GM19328 (cell line): Measurements from ENCODE around the gene RALGDS.
"Not testable (repeated sequence)": the region's sequence is repeated elsewhere in the genome, so short reads cannot be mapped to it uniquely, and the experiment has no call there.

Experiments used
- ATAC-seq: cut with Tn5 transposase; IDR thresholded peaks from one replicate; pipeline ENCODE4 v1.9.1; 2021; ENCODE audit warnings: mild to moderate bottlenecking, moderate library complexity; ENCODE audit not compliant: unreplicated experiment

RALGDS gene

DNA sequence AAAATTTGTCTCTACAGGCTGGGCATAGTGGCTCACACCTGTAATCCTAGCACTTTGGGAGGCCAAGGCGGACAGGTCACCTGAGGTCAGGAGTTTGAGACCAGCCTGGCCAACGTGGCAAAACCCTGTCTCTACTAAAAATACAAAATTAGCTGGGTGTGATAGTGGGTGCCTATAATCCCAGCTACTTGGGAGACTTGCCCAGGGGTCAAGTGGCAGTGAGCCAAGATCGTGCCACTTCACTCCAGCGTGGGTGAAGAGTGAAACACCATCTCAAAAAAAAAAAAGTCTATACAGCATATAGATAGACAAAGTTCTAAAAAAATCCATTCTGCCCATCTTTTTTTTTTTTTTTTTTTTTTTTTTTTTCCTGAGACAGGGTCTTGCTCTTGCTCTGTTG, 26.7 kb downstream of the RALGDS start:
- ATAC-seq = not testable (repeated sequence)

DNA sequence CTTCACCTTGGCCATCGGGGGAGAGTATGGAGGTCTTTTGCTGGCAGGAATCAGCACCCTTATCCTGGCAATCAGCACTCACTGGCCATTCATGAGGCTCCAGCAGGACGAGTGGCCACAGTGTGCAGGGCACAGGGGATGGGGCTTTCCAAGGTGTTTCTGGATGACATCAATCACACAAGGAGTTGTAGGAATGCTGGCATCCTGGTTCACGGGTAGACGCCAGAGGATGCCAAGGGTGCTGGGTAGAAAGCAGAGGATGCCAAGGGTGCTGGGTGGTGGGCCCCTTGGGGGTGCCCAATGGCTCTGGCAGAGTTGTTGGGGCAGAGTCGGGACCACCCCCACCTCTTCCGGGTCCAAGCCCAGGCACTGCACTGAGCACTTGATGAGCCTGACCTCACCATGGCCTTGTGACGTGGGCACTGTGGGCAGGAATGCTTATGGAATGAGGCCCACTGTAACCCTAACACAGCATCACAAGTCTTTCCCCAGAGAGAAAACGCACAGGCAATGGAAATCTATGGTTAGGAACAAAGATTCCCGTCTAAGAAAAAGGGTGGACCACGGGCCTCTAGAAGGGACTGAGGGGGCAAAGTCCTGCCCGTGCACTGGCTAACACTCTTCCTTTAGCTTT, 30.2 kb downstream of the RALGDS start:
- ATAC-seq = no peak

DNA sequence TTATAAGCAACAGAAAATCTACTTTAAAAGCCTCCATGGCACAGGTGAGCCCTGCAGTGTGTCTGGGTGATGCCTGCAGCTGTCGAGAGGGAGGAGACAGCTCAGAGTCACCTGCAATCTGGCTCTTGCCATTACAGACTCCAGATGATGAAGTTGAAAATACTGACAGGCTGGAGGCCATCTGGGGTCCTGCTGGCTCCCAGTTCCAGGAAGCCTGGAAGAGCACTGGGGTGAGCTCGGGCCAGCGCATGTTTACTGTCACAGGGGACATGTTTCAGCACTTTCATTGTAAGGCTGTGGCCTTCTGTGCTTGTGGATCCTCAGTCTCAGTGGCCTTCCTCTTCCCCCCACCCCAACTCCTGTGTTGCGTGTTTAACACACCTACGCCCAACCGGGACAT, 30.9 kb downstream of the RALGDS start:
- ATAC-seq = no peak

- ATAC-seq = no peak
These were observed 31.8 kb downstream of the RALGDS start for GRCh38 chr9:133089271-133089671.

DNA sequence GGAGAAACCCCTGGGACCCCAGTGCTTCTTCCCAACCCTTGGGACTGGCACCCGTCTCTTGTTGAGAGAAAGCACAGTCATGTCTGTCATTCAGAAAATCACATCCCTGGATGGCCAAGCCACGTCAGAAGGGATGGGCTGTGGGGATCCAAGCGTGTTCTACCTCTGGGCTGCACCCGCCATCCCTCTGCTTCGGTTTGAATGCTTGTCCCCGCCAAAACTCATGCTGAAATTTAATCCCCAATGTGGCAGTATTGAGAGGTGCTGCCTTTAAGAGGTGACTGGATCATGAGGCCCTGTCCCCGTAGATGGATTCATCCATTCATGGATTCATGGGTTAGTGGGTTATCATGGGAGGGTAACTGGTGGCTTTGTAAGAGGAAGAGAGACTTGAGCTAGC, 32.3 kb downstream of the RALGDS start:
- ATAC-seq = no peak

DNA sequence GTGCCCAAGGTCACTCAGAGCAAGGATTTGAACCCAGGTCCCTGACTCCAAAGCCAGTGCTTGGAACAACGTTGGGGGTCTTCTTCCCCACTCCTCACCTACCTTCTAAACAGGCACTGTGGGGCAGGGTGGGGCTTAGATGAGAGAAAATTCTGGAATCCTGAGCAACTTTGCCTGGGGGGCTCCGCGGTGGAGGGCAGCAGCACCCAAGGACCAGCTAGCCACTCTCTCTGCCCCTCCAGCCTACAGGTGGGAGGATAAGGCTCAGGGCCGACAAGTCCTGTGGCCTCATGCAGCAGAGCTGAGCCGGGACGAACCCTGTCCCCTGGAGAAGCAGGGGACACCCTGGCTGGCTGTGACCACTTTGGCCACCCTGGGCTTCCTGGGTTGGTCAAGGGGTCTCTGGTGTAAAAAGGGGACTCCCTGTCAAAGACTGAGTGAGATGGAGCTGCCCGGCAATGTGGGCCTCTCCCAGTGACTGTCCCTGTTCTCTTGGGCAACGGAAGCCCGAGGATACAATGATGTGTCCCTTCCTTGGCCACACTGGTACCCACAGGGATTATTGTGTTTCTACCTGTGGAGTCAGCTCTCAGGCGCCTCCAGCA, 32.8 kb downstream of the RALGDS start:
- no peak for ATAC-seq

DNA sequence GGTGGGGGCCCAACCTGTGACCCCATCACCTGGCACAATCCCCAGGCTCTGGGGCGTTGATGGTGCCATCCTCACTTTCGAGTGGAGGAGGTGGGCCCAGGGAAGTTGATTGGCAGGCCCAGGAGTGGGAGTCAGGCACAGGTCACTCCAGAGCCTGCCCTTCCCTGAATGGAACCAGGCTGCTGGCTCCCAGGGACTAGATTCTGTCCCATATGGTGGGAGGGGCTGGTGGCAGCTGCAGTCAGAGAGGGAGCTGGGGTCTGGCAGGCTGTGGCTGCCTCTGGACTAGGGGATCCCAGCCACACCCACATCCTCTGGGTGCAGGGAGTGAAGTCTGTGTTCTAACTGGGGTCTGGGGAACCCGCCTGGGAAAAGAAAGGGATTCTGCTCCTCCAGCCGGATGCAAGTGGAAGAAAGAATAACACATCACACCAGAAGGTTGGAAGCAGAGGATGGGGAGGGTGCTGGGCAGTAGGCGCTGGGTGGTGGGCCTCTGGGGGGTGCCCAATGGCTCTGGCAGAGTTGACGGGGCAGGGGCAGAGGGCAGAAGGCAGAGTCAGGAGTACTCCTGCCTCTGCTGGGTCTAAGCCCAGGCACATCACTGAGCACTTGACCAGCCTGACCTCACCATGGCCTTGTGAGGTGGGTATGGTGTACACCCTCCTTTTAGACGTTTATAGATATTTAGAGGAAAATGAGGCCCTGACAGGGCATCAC, 33.5 kb downstream of the RALGDS start:
- no peak for ATAC-seq

DNA sequence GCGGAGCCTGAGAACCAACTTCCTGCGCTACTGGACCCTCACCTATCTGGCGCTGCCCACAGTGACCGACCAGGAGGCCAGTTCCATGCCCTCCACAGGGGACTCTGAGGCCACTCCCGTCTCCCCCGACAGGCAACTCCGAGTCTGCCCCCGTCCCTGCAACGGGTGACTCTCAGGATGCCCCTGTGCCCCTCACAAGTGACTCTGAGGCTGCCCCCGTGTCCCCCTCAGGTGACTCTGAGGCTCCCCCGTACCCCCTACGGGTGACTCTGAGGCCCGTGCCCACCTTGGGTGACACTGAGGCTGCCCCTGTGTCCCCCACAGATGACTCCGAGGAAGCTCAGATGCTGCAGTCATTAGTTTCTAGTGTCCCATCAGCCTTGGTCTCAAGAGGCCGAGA, 34.1 kb downstream of the RALGDS start:
- ATAC-seq = no peak

DNA sequence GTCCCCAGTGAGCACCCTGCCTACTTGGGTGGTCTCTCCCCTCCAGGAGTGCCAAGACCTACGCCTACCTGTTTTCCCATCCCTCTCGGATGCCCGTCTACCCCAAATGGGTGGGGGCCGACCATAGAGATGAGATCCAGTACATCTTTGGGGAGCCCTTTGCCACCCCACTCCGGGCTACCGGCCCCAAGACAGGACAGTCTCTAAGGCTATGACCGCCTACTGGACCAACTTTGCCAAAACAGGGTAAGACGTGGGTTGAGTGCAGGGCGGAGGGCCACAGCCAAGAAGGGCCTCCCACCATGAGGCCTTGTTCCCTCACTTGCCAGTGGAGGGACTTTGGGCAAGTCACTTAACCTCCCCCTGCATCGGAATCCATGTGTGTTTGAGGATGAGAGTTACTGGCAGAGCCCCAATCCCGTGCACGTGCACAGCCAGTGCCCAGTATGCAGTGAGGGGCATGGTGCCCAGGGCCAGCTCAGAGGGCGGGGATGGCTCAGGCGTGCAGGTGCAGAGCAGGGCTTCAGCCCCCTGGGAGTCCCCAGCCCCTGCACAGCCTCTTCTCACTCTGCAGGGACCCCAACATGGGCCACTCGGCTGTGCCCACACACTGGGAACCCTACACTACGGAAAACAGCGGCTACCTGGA, 34.7 kb downstream of the RALGDS start:
- not testable (repeated sequence) for ATAC-seq

DNA sequence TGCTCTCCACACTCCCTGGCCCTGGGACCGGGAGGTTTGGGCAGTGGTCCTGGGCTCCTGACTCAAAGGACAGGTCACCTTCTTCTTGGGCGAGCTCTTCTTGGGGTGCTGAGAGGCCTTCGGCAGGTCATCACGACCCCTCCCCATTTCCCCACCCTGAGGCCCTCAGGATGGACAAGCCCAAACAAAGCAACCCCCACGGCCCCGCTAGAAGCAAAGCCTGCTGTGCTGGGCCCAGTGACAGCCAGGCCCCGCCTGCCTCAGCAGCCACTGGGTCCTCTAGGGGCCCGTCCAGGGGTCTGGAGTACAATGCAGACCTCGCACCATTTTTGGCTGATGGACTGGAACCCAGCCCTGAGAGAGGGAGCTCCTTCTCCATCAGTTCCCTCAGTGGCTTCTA, 37.4 kb downstream of the RALGDS start:
- not testable (repeated sequence) for ATAC-seq

GRCh38 chr9:133081957-133082644, 38.9 kb downstream of the RALGDS start:
- ATAC-seq = not testable (repeated sequence)

DNA sequence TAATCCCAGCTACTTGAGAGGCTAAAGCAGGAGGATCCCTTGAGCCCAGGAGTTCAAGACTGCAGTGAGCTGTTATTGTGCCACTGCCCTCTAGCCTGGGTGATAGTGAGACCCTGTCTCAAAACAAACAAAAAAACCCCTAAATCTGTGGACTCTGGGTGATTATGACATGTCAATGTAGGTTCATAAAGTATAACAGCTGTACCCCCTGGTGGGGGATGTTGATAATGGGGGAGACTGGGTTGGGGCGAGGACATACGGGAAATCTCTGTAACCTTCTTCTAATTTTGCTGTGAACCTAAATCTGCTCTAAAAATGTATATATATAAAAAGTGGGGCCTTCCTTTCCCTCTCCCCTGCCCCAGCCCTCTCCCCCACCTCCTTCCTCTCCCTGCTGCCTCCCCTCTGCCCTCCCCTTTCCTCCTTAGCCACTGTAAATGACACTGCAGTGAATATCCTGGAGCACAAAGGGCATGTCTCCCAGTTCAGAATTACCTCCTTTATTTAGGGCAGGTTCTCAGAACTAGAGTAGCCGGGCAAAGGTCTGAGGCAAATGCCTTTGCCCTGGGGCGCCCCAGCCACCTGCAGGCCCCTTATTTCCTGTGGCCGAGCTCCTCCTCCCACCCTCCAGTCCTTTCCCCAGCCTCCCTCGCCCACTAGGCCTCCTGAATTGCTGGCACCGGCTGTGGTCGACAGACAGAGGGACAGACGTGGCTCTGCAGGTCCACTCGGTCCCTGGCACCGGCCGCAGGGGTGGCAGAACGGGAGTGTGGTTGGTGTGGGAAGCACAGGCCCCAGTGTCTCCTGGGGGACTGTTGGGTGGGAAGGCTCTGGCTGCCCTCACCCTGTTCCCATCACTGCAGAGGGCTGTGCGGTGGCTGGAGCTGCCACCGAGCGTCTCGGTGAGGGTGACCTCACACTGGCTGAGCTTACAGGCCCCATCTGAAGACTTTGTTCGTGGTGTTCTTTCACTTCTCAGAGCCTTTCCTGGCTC, 40.0 kb downstream of the RALGDS start:
- not testable (repeated sequence) for ATAC-seq

DNA sequence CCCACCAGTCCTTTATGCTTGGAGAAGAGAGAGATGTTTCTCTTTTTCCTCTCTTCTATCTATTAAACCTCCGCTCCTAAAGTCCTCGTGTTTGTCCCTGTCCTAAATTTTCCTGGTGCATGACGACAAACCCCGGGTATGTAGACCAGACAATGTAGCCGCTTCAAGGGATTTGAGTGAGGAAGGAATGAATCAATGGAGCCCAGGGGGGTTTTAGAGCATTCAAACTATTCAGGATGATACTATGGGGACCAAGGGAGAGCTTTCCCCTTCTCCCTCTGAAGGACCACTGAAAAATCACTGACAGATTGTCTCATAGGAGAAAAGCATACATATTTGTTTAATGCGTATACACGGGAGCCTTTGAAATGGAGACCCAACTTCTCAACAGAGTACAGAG, 40.9 kb downstream of the RALGDS start:
- no peak for ATAC-seq

GRCh38 chr9:133078486-133078885, 42.6 kb downstream of the RALGDS start:
- ATAC-seq = no peak

- ATAC-seq = no peak
These were observed 44.3 kb downstream of the RALGDS start for GRCh38 chr9:133076691-133077090.

DNA sequence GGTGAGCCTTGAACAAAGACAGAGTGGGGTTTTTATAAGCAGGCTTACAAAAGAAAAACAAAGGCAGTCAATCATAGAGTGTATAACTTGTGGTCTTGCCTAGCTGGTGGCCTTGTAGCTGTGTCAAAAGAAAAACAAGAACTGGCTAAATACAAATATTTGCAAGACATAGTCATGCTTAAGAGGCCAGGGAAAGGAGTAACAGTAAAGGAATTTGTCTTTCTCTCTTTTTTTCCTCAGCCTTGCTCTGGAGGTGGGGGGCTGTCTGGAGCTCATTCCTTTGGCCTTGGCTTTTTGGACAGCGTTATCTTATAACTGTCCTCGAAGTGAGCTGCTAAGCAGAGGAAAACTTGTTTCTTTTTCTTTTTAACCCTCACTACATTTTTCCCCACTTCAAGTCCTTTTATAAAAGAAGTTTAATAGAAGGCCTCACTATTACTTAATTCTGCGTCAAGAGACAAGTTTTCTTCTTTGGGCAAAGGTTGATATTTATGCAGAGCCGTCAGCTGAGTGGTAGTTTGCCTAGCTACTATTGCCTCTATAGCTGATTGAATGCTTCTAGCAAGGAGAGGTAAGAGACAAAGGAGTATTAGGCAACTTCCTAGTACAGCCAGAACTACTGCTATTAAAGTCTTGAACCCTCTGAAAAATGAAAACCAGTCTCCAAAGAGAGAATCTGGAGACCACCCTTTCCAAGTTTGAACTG, 45.0 kb downstream of the RALGDS start:
- ATAC-seq = no peak

DNA sequence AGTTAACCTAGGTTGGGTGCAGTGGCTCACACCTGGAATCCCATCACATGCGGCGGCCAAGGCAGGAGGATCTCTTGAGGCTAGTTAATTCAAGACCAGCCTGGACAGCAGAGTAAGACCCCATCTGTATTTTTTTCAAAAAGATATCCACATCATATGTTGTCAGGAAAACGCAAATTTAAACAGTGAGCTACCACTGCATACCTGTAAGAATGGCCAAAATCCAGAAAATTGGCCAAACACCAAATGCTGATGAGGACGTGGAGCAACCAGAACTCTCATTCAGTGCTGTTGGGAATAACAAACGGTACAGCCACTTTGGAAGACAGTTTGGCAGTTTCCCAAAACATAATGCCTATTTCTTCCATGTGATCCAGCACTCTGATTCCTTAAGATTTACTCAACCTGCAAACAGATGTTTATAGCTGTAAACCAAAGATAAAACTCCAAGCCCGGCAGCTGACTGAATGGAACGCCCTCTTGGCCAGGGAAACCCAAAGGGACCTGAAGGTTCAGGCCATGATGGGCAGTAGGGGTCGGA, 46.9 kb downstream of the RALGDS start:
- ATAC-seq = no peak

- ATAC-seq = no peak
These were observed 47.7 kb downstream of the RALGDS start for GRCh38 chr9:133073086-133074014.
